Activated CD4-positive, alpha-beta memory T cell treated with anti-CD3 and anti-CD28 coated beads for 36 hours (primary cell): ENCODE data around the gene LRRC23. TPM values are rescaled to one million over a fixed set of nuclear protein-coding genes. Genes with fewer than 3 reads are reported as not detected.
"Not testable (repeated sequence)": the region's sequence is repeated elsewhere in the genome, so short reads cannot be mapped to it uniquely, and the experiment has no call there.

Experiments
- CTCF ChIA-PET: fragments of 350-600 bp; sonication (Branson Sonifier 250); formaldehyde crosslinking; loops from one replicate; lab custom pipeline; 2021; ENCODE audit warnings: antibody characterized with exemption, inconsistent platforms; lab: Charles Lee
- POLR2A ChIA-PET: fragments of 350-600 bp; sonication (Branson Sonifier 250); formaldehyde crosslinking; loops from one replicate; lab custom pipeline; 2021; ENCODE audit warnings: antibody characterized with exemption; lab: Charles Lee
- DNase-seq: peaks from one replicate; pipeline ENCODE4 v3.0.0-alpha.2; 2020
- H3K27ac Mint-ChIP-seq: one replicate; pipeline ENCODE4 v1.8.0; 2021; ENCODE audit warnings: mixed read lengths
- H3K27me3 Mint-ChIP-seq: one replicate; pipeline ENCODE4 v1.8.0; 2021; ENCODE audit warnings: mixed read lengths
- H3K36me3 Mint-ChIP-seq: one replicate; pipeline ENCODE4 v1.8.0; 2021; ENCODE audit warnings: mixed read lengths
- H3K4me1 Mint-ChIP-seq: one replicate; pipeline ENCODE4 v1.8.0; 2021; ENCODE audit warnings: low read depth, mixed read lengths
- H3K4me3 Mint-ChIP-seq: one replicate; pipeline ENCODE4 v1.8.0; 2021; ENCODE audit warnings: mild to moderate bottlenecking, mixed read lengths
- H3K9me3 Mint-ChIP-seq: one replicate; pipeline ENCODE4 v1.8.0; 2021; ENCODE audit warnings: mixed read lengths
- intact Hi-C: fragments of 100-400 bp; cut with micrococcal nuclease; formaldehyde crosslinking; loops from one replicate; pipeline ENCODE4 v1.15.1; 2023
- total RNA-seq, 2 experiments: library from RNA; stranded (reverse); gene quantifications; one replicate each; pipeline ENCODE4 v1.2.3, GENCODE V29; 2021

The LRRC23 gene
- total RNA-seq, 2 experiments from 2014 or later, result 6.8 to 7.8 TPM

DNA sequence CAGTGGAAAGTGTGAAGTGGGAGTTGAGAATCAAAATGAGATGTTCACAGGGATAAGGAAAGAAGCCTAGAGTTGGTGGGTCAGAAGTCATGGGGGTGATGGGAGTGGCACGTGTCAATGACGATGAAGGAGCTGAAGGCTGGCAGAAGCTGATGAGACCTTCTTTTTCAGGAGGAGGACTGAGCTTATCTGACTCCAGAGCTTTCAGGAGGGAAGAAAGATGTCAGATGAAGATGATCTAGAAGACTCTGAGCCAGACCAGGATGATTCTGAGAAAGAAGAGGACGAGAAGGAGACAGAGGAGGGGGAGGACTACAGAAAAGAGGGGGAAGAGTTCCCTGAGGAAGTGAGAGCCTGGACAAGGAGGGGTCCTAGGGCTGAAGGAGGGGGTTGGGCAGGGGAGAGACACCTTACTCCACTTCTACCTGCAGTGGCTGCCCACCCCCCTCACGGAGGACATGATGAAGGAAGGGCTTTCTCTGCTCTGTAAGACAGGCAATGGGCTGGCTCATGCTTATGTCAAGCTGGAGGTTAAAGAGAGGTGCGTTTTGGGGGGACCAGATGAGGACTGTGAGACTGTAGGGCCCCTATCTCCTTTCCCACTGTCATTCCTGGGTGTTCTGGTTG, 905 bp downstream of the LRRC23 start:
- Mint-ChIP-seq H3K4me3 (no peak overlapping the region), H3K9me3 (no peaks in the 10 kb centered on the region), H3K36me3 (no peaks in the 10 kb centered on the region), H3K27ac (no peak overlapping the region), H3K27me3 (no peaks in the 10 kb centered on the region), H3K4me1 (no peaks in the 10 kb centered on the region)
- intact Hi-C loops, result loop anchor here (2.0 kb wide), 1 partner anchor 31 kb away; no protein-coding TSS in a partner anchor
- ChIA-PET CTCF (interaction anchor here (0.6 to 5.2 kb wide), 8 partner anchors 14 to 182 kb away, joined by 3 to 31 read pairs (median 3); partner anchors contain the start of genes C12orf57, COPS7A, MLF2 and RNU7-1), POLR2A (interaction anchor here (0.6 to 2.1 kb wide), 4 partner anchors 8 to 1031 kb away, joined by 3 to 11 read pairs (median 4); partner anchors contain the start of gene ENO2)
- no peak for DNase-seq

DNA sequence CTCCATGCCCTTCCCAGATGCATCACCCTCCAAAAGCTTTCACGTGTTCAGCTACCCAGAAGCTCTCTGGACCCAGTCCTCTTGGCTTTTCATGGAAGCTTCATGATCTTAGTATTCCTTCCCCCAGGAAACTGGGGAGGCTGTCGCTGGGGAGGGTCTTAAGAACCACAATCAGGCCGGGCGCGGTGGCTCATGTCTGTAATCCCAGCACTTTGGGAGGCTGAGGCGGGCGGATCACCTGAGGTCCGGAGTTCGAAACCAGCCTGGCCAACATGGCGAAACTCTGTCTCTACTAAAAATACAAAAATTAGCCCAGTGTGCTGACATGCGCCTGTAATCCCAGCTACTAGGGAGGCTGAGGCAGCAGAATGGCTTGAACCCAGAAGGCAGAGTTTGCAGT, 3.5 kb downstream of the LRRC23 start:
- H3K36me3 Mint-ChIP-seq, intact Hi-C loops, H3K4me1 Mint-ChIP-seq, H3K9me3 Mint-ChIP-seq, DNase-seq, H3K27ac Mint-ChIP-seq, H3K4me3 Mint-ChIP-seq, H3K27me3 Mint-ChIP-seq: not testable (repeated sequence)
- CTCF ChIA-PET, result interaction anchor here (4.0 to 5.2 kb wide), 3 partner anchors 17 to 35 kb away, joined by 13 to 31 read pairs (median 23); partner anchors contain the start of gene SPSB2
- POLR2A ChIA-PET, result interaction anchor here (0.7 to 3.0 kb wide), 4 partner anchors 30 to 36 kb away, joined by 3 to 13 read pairs (median 6); partner anchors contain the start of genes C12orf57, RNU7-1 and SPSB2

GRCh38 chr12:6909421-6910145, 5.0 kb downstream of the LRRC23 start:
- CTCF ChIA-PET, result interaction anchor here (1.0 to 5.2 kb wide), 3 partner anchors 15 to 37 kb away, joined by 4 to 31 read pairs (median 13); partner anchors contain the start of gene SPSB2
- no peaks in the 10 kb centered on the region for H3K36me3 Mint-ChIP-seq
- POLR2A ChIA-PET, result interaction anchor here (1.5 to 3.0 kb wide), 3 partner anchors 18 to 37 kb away, joined by 5 to 13 read pairs (median 8); partner anchors contain the start of genes C12orf57, RNU7-1 and SPSB2
- H3K4me1 Mint-ChIP-seq, result peaks cover 11% of the 10 kb centered on the region
- DNase-seq, result no peak
- H3K27ac Mint-ChIP-seq, result no peak overlapping the region
- intact Hi-C loops, result no loop called here
- no peak overlapping the region for H3K4me3 Mint-ChIP-seq
- H3K27me3 Mint-ChIP-seq, result no peaks in the 10 kb centered on the region
- no peaks in the 10 kb centered on the region for H3K9me3 Mint-ChIP-seq

DNA sequence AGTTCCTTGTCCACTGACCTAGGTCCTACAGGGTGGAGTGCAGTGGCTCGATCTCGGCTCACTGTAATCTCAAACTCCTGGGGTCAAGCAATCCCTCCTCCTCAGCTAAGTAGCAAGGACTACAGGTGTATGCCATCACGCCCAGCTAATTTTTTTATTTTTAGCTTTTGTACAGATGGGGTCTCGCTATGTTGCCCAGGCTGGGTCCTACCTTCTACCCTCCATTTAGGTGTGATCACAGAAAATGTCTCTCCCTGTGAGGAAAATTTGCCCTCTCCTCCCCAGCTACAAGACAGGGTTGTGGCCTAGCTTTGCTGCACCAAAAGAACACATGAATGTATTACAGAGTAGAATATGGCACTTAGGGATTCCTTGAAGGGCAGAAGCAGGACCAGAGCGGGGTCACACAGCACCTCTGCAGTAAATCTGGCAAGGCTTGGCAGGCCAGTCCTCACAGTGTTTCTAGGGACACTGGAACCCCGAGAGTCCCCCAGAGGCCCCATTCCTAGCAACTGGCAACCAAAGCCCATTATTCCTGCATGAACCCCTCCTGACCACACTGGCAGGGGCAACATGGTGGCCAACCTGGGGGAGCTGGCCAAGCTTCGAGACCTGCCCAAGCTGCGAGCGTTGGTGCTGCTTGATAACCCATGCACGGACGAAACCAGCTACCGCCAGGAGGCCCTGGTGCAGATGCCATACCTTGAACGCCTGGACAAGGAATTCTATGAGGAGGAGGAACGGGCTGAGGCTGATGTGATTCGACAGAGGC, 7.7 kb downstream of the LRRC23 start:
- POLR2A ChIA-PET, result interaction anchor here (1.2 to 2.3 kb wide), 3 partner anchors 8 to 32 kb away, joined by 3 to 11 read pairs (median 5); partner anchors contain the start of genes C12orf57, LRRC23 and RNU7-1
- H3K4me3 Mint-ChIP-seq, result no peak overlapping the region
- H3K9me3 Mint-ChIP-seq, result no peaks in the 10 kb centered on the region
- peaks cover 28% of the 10 kb centered on the region for H3K4me1 Mint-ChIP-seq
- H3K36me3 Mint-ChIP-seq, result peaks cover 15% of the 10 kb centered on the region
- H3K27me3 Mint-ChIP-seq, result no peaks in the 10 kb centered on the region
- CTCF ChIA-PET, result interaction anchor here (0.6 to 4.1 kb wide), 11 partner anchors 9 to 106 kb away, joined by 3 to 22 read pairs (median 3); partner anchors contain the start of genes C12orf57, LPCAT3, RNU7-1 and SPSB2
- no peak overlapping the region for H3K27ac Mint-ChIP-seq
- no peak for DNase-seq
- intact Hi-C loops, result no loop called here

DNA sequence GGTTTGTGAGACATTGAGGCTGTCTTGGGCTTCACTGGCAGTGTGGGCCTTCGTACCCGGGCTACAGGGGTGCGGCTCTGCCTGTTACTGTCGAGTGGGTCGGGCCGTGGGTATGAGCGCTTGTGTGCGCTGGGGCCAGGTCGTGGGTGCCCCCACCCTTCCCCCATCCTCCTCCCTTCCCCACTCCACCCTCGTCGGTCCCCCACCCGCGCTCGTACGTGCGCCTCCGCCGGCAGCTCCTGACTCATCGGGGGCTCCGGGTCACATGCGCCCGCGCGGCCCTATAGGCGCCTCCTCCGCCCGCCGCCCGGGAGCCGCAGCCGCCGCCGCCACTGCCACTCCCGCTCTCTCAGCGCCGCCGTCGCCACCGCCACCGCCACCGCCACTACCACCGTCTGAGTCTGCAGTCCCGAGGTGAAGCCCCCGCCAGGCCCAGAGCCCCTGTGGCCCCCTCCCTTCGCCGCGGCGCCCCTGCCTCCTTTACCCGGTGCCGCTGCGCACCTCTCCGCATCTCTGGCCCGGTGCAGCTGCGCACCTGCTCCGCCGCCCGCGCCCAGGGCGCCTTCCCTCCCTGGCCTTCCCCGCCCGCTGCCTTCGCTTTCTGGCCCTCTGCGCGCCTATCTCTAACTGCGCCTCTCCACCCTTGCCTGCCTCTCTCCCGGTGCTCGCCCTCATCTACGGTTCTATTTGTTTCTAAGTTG, 9.8 kb downstream of the LRRC23 start, which contains the start of gene ENO2:
Gene ENO2 (plus strand): TSS at position 335 of the 701 bp plus-strand sequence. CDS start 1,253 bp downstream, outside the sequence.
- H3K27me3 Mint-ChIP-seq, result no peaks in the 10 kb centered on the region
- peak; percentile 88 for DNase-seq
- CTCF ChIA-PET, result interaction anchor here (1.3 to 4.1 kb wide), 5 partner anchors 10 to 42 kb away, joined by 3 to 22 read pairs (median 12); partner anchors contain the start of gene SPSB2
- peaks cover 22% of the 10 kb centered on the region for H3K36me3 Mint-ChIP-seq
- peak within 1 kb of the TSS; percentile 92 for H3K4me3 Mint-ChIP-seq
- no peaks in the 10 kb centered on the region for H3K9me3 Mint-ChIP-seq
- intact Hi-C loops, result loop anchor here (1.0 to 2.0 kb wide), 4 partner anchors 23 to 104 kb away; partner anchors contain the start of genes LPCAT3 and SPSB2
- peaks cover 30% of the 10 kb centered on the region for H3K4me1 Mint-ChIP-seq
- POLR2A ChIA-PET, result interaction anchor here (0.5 to 2.6 kb wide), 5 partner anchors 10 to 29 kb away, joined by 3 to 11 read pairs (median 9); partner anchors contain the start of genes C12orf57, LRRC23 and RNU7-1
- H3K27ac Mint-ChIP-seq, result peak within 1 kb of the TSS; percentile 88

DNA sequence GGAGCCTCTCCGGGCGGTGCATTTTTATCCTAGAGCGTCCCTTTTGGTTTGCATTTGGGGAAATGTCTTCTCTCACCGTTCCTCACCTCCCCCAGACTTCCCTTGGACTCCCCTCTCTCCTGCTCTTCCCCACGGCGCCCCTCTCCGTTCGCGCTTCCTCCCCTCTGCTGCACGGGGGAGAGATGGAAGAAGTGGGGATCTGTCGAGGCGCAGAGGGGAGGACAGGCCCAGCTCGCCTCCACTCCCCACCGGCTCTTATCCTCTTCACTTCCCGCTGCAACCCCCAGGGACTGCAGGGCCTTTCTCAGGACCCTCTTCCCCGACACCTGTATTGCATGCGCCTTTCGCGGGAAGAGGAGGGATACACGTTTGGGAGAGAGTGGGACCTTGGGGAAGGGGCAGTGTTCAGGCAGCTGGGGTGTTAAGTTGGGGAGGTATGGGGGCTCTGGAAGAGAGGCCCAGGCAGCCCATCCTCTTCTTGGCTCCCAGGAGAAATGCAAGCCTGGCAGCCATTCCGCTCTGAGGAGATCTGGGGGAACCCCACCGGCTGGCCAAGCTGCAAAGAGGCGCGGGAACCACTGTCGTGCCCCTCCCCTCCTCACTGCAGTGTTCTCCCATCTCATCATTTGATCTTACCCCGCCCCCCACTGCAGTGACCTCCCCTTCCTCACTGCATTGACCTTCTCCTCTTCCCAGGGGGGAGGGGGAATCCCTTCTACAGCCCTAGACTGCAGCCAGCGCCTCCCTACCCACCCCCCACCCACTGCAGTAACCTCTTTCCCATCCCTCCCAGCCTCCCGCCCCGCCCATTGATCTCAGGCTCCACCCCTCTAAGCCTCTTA, 10.5 kb downstream of the LRRC23 start:
- Mint-ChIP-seq H3K36me3 (peaks cover 29% of the 10 kb centered on the region), H3K27me3 (no peaks in the 10 kb centered on the region), H3K4me1 (peaks cover 34% of the 10 kb centered on the region), H3K4me3 (peak overlapping the region; percentile 92), H3K9me3 (no peaks in the 10 kb centered on the region), H3K27ac (peak overlapping the region; percentile 88)
- intact Hi-C loops, result loop anchor here (1.0 to 2.0 kb wide), 4 partner anchors 24 to 104 kb away; partner anchors contain the start of genes LPCAT3 and SPSB2
- POLR2A ChIA-PET, result interaction anchor here (0.9 to 2.6 kb wide), 6 partner anchors 10 to 29 kb away, joined by 3 to 11 read pairs (median 9); partner anchors contain the start of genes C12orf57, LRRC23 and RNU7-1
- DNase-seq, result peak; percentile 54
- CTCF ChIA-PET, result interaction anchor here (1.3 to 3.8 kb wide), 4 partner anchors 12 to 42 kb away, joined by 3 to 19 read pairs (median 10); partner anchors contain the start of gene SPSB2

DNA sequence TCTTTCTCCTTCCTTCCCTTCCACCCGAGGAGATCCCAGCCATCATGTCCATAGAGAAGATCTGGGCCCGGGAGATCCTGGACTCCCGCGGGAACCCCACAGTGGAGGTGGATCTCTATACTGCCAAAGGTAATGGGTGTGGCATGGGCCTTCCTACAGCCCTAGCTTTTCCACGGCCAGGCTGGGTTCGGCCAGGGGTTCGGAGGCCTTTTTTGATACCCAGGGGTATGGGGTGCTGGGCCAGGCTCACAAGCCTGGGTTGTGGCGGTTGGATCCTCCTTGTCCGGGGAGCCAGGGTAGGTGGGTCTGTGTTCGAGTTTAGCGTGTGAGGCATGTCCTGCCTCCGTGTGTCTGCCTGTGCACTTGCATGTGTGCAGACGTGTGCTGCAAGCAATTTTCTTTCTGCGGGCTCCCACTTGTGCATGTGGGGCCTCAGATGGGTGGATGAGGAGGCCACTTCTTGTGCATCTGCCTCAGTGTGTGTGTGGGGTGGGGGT, 11.2 kb downstream of the LRRC23 start:
- peaks cover 34% of the 10 kb centered on the region for H3K4me1 Mint-ChIP-seq
- intact Hi-C loops, result loop anchor here (2.0 kb wide), 2 partner anchors 45 to 103 kb away; partner anchors contain the start of gene LPCAT3
- H3K27me3 Mint-ChIP-seq, result no peaks in the 10 kb centered on the region
- no peak for DNase-seq
- peak overlapping the region; percentile 92 for H3K4me3 Mint-ChIP-seq
- peaks cover 29% of the 10 kb centered on the region for H3K36me3 Mint-ChIP-seq
- H3K9me3 Mint-ChIP-seq, result no peaks in the 10 kb centered on the region
- CTCF ChIA-PET, result interaction anchor here (1.0 to 3.3 kb wide), 4 partner anchors 11 to 43 kb away, joined by 3 to 12 read pairs (median 4); partner anchors contain the start of gene SPSB2
- POLR2A ChIA-PET, result interaction anchor here (0.9 to 2.6 kb wide), 4 partner anchors 10 to 28 kb away, joined by 3 to 10 read pairs (median 6); partner anchors contain the start of genes C12orf57 and RNU7-1
- no peak overlapping the region for H3K27ac Mint-ChIP-seq

DNA sequence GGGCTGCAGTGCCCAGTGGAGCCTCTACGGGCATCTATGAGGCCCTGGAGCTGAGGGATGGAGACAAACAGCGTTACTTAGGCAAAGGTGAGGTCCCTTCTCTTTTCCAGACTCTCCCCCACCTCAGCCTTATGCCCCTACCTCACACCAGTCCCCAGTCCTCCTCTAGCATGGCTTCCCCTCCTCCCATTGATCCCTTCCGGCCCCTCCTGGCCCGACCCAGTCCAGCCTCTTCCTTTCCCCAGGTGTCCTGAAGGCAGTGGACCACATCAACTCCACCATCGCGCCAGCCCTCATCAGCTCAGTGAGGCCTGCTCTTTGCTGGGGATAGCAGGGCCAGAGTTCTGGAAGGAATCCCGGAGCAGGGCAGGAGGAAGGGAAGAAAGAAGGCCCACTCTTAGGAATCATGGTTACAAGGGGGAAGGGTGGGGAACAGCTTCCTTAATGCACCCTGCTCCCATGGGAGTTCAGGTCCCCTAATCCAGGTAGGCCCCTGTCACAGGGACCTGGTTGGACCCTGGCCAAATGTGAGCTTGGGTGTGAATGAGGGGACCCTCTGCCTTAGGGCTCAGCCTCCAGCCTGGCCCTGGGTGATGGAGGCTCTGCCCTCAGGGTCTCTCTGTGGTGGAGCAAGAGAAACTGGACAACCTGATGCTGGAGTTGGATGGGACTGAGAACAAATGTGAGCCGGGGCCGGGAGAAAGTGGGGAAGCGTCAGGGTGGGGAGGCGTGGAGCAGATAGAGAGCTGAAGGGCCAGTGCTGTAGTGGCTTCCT, 12.0 kb downstream of the LRRC23 start:
- Mint-ChIP-seq H3K4me1 (peaks cover 34% of the 10 kb centered on the region), H3K27ac (no peak overlapping the region), H3K4me3 (no peak overlapping the region), H3K36me3 (peaks cover 34% of the 10 kb centered on the region), H3K27me3 (no peaks in the 10 kb centered on the region), H3K9me3 (no peaks in the 10 kb centered on the region)
- ChIA-PET POLR2A (interaction anchor here (1.0 to 2.5 kb wide), 3 partner anchors 9 to 36 kb away, joined by 3 to 10 read pairs (median 4); no protein-coding TSS in a partner anchor), CTCF (interaction anchor here (1.0 to 1.1 kb wide), 4 partner anchors 10 to 44 kb away, joined by 3 to 5 read pairs (median 4); partner anchors contain the start of gene SPSB2)
- intact Hi-C loops, result no loop called here
- DNase-seq, result no peak
